ENCODE results near the gene DTHD1.

GRCh38 chr4:36283912-36284465 is 2.6 kb downstream of the DTHD1 start:
- TF ChIP-seq CTCF (IDR thresholded peaks at IDR 0.05) (no peak), POLR2A (IDR thresholded peaks at IDR 0.05) (no peak)
